Kidney epithelial cell (primary cell): ENCODE results near the gene SLC11A1. TPM values are rescaled to one million over a fixed set of nuclear protein-coding genes. Genes with fewer than 3 reads are reported as not detected.

Experiments
- DNase-seq: peaks from one replicate; pipeline ENCODE4 v3.0.0-alpha.2; 2010; ENCODE audit warnings: low read depth
- H3K27me3 ChIP-seq: 2 replicates; pipeline ENCODE4 v1.6.0; 2011; ENCODE audit warnings: low read length; ENCODE audit not compliant: control insufficient read depth, insufficient read depth
- H3K36me3 ChIP-seq: 2 replicates; pipeline ENCODE4 v1.5.1; 2011; ENCODE audit warnings: low read length; ENCODE audit not compliant: control insufficient read depth, insufficient read depth
- H3K4me3 ChIP-seq: 2 replicates; pipeline ENCODE4 v1.5.1; 2011; ENCODE audit warnings: low read depth, mild to moderate bottlenecking, control low read depth, low read length
- CTCF ChIP-seq: IDR thresholded peaks from 2 replicates; pipeline ENCODE4 v1.5.1; 2011; ENCODE audit warnings: mild to moderate bottlenecking, moderate library complexity, low read length, control low read depth, inconsistent platforms; ENCODE audit not compliant: insufficient read depth, poor library complexity, severe bottlenecking
- total RNA-seq: library from RNA; depleted of rRNA; stranded (reverse); fragments of >200 nt; gene quantifications from 2 replicates; pipeline ENCODE4 v1.2.3, GENCODE V29; 2015

Gene SLC11A1
- total RNA-seq, result 0.21 TPM in 1 of 2 replicates, not detected in the other

- Histone ChIP-seq H3K36me3 (no peaks in the 10 kb centered on the region), H3K27me3 (peaks cover 15% of the 10 kb centered on the region), H3K4me3 (no peak within 1 kb of the TSS)
- no peak for TF ChIP-seq CTCF
- DNase-seq, result no peak
These were observed at the start of gene SLC11A1 for GRCh38 chr2:218381916-218382366. SLC11A1 (plus strand) TSS chr2:218382273; CDS start chr2:218382369, 96 bp downstream.

GRCh38 chr2:218332288-218332687 is 49.8 kb upstream of the SLC11A1 start:
- Histone ChIP-seq H3K4me3 (no peak overlapping the region), H3K36me3 (no peaks in the 10 kb centered on the region), H3K27me3 (no peaks in the 10 kb centered on the region)
- no peak for TF ChIP-seq CTCF
- no peak for DNase-seq

GRCh38 chr2:218332920-218333645 is 49.0 kb upstream of the SLC11A1 start:
- no peak for DNase-seq
- TF ChIP-seq CTCF, result no peak

GRCh38 chr2:218334531-218334930 is 47.5 kb upstream of the SLC11A1 start:
- no peak for TF ChIP-seq CTCF
- H3K4me3 ChIP-seq, result no peak overlapping the region
- DNase-seq, result no peak
- H3K36me3 ChIP-seq, result no peaks in the 10 kb centered on the region
- H3K27me3 ChIP-seq, result no peaks in the 10 kb centered on the region

More at GRCh38 chr2:218332920-218333645, 49.0 kb upstream of the SLC11A1 start:
- H3K4me3 ChIP-seq, result no peak overlapping the region
- no peaks in the 10 kb centered on the region for H3K27me3 ChIP-seq
- H3K36me3 ChIP-seq, result no peaks in the 10 kb centered on the region

GRCh38 chr2:218340656-218341055 is 41.4 kb upstream of the SLC11A1 start:
- H3K27me3 ChIP-seq, result no peaks in the 10 kb centered on the region
- no peaks in the 10 kb centered on the region for H3K36me3 ChIP-seq
- no peak overlapping the region for H3K4me3 ChIP-seq
- no peak for DNase-seq
- no peak for TF ChIP-seq CTCF

GRCh38 chr2:218341381-218341780 is 40.7 kb upstream of the SLC11A1 start:
- no peaks in the 10 kb centered on the region for H3K36me3 ChIP-seq
- DNase-seq, result no peak
- H3K27me3 ChIP-seq, result no peaks in the 10 kb centered on the region
- no peak for TF ChIP-seq CTCF
- H3K4me3 ChIP-seq, result no peak overlapping the region
